Tibial nerve (tissue), 4 donors: ENCODE data around the gene SAMD13.

Experiments used
- EP300 ChIP-seq, 2 donors: sonication (generic); formaldehyde crosslinking; IDR thresholded peaks; one replicate each; pipeline ENCODE4 v1.6.1; 2017; ENCODE audit warnings: antibody characterized with exemption in 2 of 2, mild to moderate bottlenecking in 1 of 2
- POLR2A ChIP-seq, 2 donors: fragments of 450-650 bp; IDR thresholded peaks; one replicate each; pipeline ENCODE4 v1.6.1; 2017; ENCODE audit warnings: antibody characterized with exemption in 2 of 2, mild to moderate bottlenecking in 2 of 2, moderate library complexity in 2 of 2
- TF ChIP-seq, protein P1 (sequence below), 5 experiments: fragments of 200-600 bp in 3 of 5; fragments of 450-650 bp in 2 of 5; sonication (generic) in 3 of 5; IDR thresholded peaks; one replicate each; pipeline ENCODE4 v1.5.1; 2016 to 2019; ENCODE audit warnings: antibody characterized with exemption in 5 of 5, mild to moderate bottlenecking in 3 of 5, moderate library complexity in 2 of 5

DNA sequence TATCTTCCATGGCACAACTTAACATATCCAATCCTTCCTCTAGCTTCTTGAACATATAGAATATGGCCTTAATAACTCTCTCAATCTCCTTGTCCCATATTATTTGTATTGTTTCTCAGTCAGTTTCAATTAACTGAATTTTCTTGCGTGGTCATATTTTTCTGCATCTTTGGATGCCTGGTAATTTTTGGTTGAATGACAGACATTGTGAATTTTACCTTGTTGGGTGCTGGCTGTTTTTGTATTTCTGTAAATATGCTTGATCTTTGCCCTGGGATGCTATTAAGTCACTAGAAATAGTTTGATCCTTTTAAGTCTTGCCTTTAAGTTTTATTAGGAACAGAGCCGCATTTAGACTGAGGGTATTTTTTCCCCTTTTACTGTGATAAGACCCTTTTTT is 5.9 kb downstream of the SAMD13 start:
- TF ChIP-seq, protein P1, sequence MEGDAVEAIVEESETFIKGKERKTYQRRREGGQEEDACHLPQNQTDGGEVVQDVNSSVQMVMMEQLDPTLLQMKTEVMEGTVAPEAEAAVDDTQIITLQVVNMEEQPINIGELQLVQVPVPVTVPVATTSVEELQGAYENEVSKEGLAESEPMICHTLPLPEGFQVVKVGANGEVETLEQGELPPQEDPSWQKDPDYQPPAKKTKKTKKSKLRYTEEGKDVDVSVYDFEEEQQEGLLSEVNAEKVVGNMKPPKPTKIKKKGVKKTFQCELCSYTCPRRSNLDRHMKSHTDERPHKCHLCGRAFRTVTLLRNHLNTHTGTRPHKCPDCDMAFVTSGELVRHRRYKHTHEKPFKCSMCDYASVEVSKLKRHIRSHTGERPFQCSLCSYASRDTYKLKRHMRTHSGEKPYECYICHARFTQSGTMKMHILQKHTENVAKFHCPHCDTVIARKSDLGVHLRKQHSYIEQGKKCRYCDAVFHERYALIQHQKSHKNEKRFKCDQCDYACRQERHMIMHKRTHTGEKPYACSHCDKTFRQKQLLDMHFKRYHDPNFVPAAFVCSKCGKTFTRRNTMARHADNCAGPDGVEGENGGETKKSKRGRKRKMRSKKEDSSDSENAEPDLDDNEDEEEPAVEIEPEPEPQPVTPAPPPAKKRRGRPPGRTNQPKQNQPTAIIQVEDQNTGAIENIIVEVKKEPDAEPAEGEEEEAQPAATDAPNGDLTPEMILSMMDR (IDR thresholded peaks at IDR 0.05), result no peak
- TF ChIP-seq POLR2A (IDR thresholded peaks at IDR 0.05), result no peak
- no peak for TF ChIP-seq EP300 (IDR thresholded peaks at IDR 0.05)
